ENCODE measurements around the gene SMC2. TPM values are rescaled to one million over a fixed set of nuclear protein-coding genes. Genes with fewer than 3 reads are reported as not detected.
A peak's percentile ranks its signal among the peaks of the same experiment; 100 is the strongest.

Gene SMC2
- total and polyA plus RNA-seq, 2 of the 13 experiments (the other 11 are each of a cell fraction or from before 2014, with no cell fraction given) = 5.6 to 36.7 TPM

GRCh38 chr9:104092192-104092591 lies 1.9 kb upstream of the SMC2 start:
- H3K9me3 ChIP-seq (ENCODE audit: low read length) = no peaks in the 10 kb centered on the region
- ATAC-seq (no peak), FAIRE-seq (no peak), DNase-seq (ENCODE audit: low spot score) (no peak)
- H3K36me3 ChIP-seq (replicated peaks in 1 of 2; ENCODE audit: control insufficient read depth in 1 of 2, insufficient read depth in 2 of 2, low read length in 2 of 2) = no peaks in the 10 kb centered on the region
- TF ChIP-seq REL (CRISPR knock-in tag; conservative IDR thresholded peaks at IDR 0.05) (0 out of 2 replicates have a peak, but pooled peaks have one; percentile 0), RBAK (CRISPR knock-in tag; IDR thresholded peaks at IDR 0.05) (0 out of 2 replicates have a peak, but pooled peaks have one; percentile 56), KLF9 (CRISPR knock-in tag; IDR thresholded peaks at IDR 0.05; ENCODE audit: low read depth) (no peak)
- CTCF ChIA-PET (ENCODE audit: low intra/inter-chr PET ratio, low total read pairs) = no interaction called here
- H3K4me3 ChIP-seq (replicated peaks in 1 of 3; ENCODE audit: insufficient read depth in 1 of 3, low read depth in 2 of 3, low read length in 3 of 3) = peak overlapping the region in 1 of 3 experiments; percentile 83; a peak in 1 of 6 replicates
- H3K9ac ChIP-seq (ENCODE audit: insufficient read depth, low read depth, low read length) = no peak overlapping the region
- POLR2A ChIA-PET = no interaction called here
- peak overlapping the region; percentile 79 for H3K4me2 ChIP-seq (ENCODE audit: low read depth, low read length)
- H3K27me3 ChIP-seq (ENCODE audit: control insufficient read depth in 1 of 2, insufficient read depth in 2 of 2, low read length in 2 of 2) = no peaks in the 10 kb centered on the region
- no peaks in the 10 kb centered on the region for H4K20me1 ChIP-seq (ENCODE audit: insufficient read depth, low read length)
- 46% methylated on average over 2 of the region's 2 CpGs for WGBS (ENCODE audit: low lambda C conversion rate)
- intact Hi-C loops (cut with micrococcal nuclease; ENCODE audit: unreplicated experiment) = loop anchor here (5.0 to 10.0 kb wide), 3 partner anchors 157 to 695 kb away; partner anchors contain the start of gene NIPSNAP3A
- no peak overlapping the region for H2AFZ ChIP-seq (ENCODE audit: low read length)
- H3K27ac ChIP-seq (ENCODE audit: extremely low read length, insufficient read depth, low read length) = no peak overlapping the region
- no TSS peak for BruUV-seq (replicated peaks)
- in situ Hi-C loops (cut with HindIII; ENCODE audit: extremely low pct_ligation_motif_present, low pct_unique_long_range_greater_than_20kb) = no loop called here
- peaks cover 31% of the 10 kb centered on the region for H3K4me1 ChIP-seq (ENCODE audit: insufficient read depth, low read length)
- H3K79me2 ChIP-seq (ENCODE audit: insufficient read depth, low read length) = peaks cover 9% of the 10 kb centered on the region

- Histone ChIP-seq H3K4me2 (ENCODE audit: low read depth, low read length) (peak overlapping the region; percentile 79), H3K9ac (ENCODE audit: insufficient read depth, low read depth, low read length) (peak overlapping the region; percentile 90), H3K79me2 (ENCODE audit: insufficient read depth, low read length) (peaks cover 9% of the 10 kb centered on the region), H3K4me1 (ENCODE audit: insufficient read depth, low read length) (peaks cover 31% of the 10 kb centered on the region), H3K9me3 (ENCODE audit: low read length) (no peaks in the 10 kb centered on the region), H3K27ac (ENCODE audit: extremely low read length, insufficient read depth, low read length) (peak overlapping the region; percentile 94), H3K4me3 (replicated peaks in 1 of 3; ENCODE audit: insufficient read depth in 1 of 3, low read depth in 2 of 3, low read length in 3 of 3) (peak overlapping the region; percentile 76 to 83 (median 83)), H3K27me3 (ENCODE audit: control insufficient read depth in 1 of 2, insufficient read depth in 2 of 2, low read length in 2 of 2) (no peaks in the 10 kb centered on the region), H3K36me3 (replicated peaks in 1 of 2; ENCODE audit: control insufficient read depth in 1 of 2, insufficient read depth in 2 of 2, low read length in 2 of 2) (no peaks in the 10 kb centered on the region), H2AFZ (ENCODE audit: low read length) (peak overlapping the region; percentile 66), H4K20me1 (ENCODE audit: insufficient read depth, low read length) (no peaks in the 10 kb centered on the region)
- intact Hi-C loops (cut with micrococcal nuclease; ENCODE audit: unreplicated experiment) (loop anchor here (5.0 to 10.0 kb wide), 3 partner anchors 158 to 696 kb away; partner anchors contain the start of gene NIPSNAP3A), in situ Hi-C loops (cut with HindIII; ENCODE audit: extremely low pct_ligation_motif_present, low pct_unique_long_range_greater_than_20kb) (no loop called here)
- no peak for DNase-seq (ENCODE audit: low spot score)
- no peak for ATAC-seq
- no TSS peak for BruUV-seq (replicated peaks)
- WGBS (ENCODE audit: low lambda C conversion rate) = 17% methylated on average over 12 of the region's 12 CpGs
- no peak for FAIRE-seq
- ChIA-PET POLR2A (interaction anchor here (1.1 to 2.5 kb wide), 2 partner anchors 15 to 19 kb away, joined by 3 to 9 read pairs; no protein-coding TSS in a partner anchor), CTCF (ENCODE audit: low intra/inter-chr PET ratio, low total read pairs) (no interaction called here)
- TF ChIP-seq ZNF335 (CRISPR knock-in tag; IDR thresholded peaks at IDR 0.05) (no peak), ZNF580 (CRISPR knock-in tag; IDR thresholded peaks at IDR 0.05; ENCODE audit: borderline replicate concordance, low read depth) (no peak), ZBED4 (CRISPR knock-in tag; IDR thresholded peaks at IDR 0.05; ENCODE audit: borderline replicate concordance) (no peak), ARID2 (CRISPR knock-in tag; IDR thresholded peaks at IDR 0.05; ENCODE audit: borderline replicate concordance) (peak; percentile 75; the same call in 1 of the 2 replicates), NONO (IDR thresholded peaks at IDR 0.05) (no peak), NONO (CRISPR knock-in tag; conservative IDR thresholded peaks at IDR 0.05) (0 out of 2 replicates have a peak, but pooled peaks have one; percentile 29), TRIM24 (CRISPR knock-in tag; IDR thresholded peaks at IDR 0.05) (no peak), ZNF549 (CRISPR knock-in tag; IDR thresholded peaks at IDR 0.05) (no peak), CHD4 (IDR thresholded peaks at IDR 0.05; ENCODE audit: borderline replicate concordance, low read length) (no peak), SP4 (CRISPR knock-in tag; IDR thresholded peaks at IDR 0.05) (no peak), REL (CRISPR knock-in tag; conservative IDR thresholded peaks at IDR 0.05) (0 out of 2 replicates have a peak, but pooled peaks have one; percentile 13)
Observed at GRCh38 chr9:104092875-104093600, 1.1 kb upstream of the SMC2 start.

Measured in HepG2 (cell line).